AG20443 (cell line): ENCODE data around the gene SYCE1L.
A peak's percentile ranks its signal among the peaks of the same experiment; 100 is the strongest.
"Not testable (repeated sequence)": the region's sequence is repeated elsewhere in the genome, so short reads cannot be mapped to it uniquely, and the experiment has no call there.

ENCODE experiments used
- DNase-seq: peaks from one replicate; pipeline ENCODE4 v3.0.0; 2012; ENCODE audit warnings: low spot score, mixed read lengths

SYCE1L gene

GRCh38 chr16:77199211-77199610, at the start of gene SYCE1L:
Gene SYCE1L (plus strand): TSS chr16:77199408. CDS start chr16:77199452, 44 bp downstream.
- DNase-seq = no peak

- no peak for DNase-seq
Observed at GRCh38 chr16:77157346-77158058, 41.7 kb upstream of the SYCE1L start.

GRCh38 chr16:77158293-77158692, 40.9 kb upstream of the SYCE1L start:
- DNase-seq = no peak

GRCh38 chr16:77165006-77165405, 34.2 kb upstream of the SYCE1L start:
- no peak for DNase-seq

GRCh38 chr16:77165536-77166236, 33.5 kb upstream of the SYCE1L start:
- DNase-seq = not testable (repeated sequence)

- DNase-seq = no peak
Observed at GRCh38 chr16:77166726-77167125, 32.5 kb upstream of the SYCE1L start.

GRCh38 chr16:77168901-77169300, 30.3 kb upstream of the SYCE1L start:
- no peak for DNase-seq

- peak; percentile 22 for DNase-seq
Observed at GRCh38 chr16:77169650-77170236, 29.5 kb upstream of the SYCE1L start.

- no peak for DNase-seq
Observed at GRCh38 chr16:77170805-77171204, 28.4 kb upstream of the SYCE1L start.

GRCh38 chr16:77171745-77172635, 27.2 kb upstream of the SYCE1L start:
- peak; percentile 62 for DNase-seq

- DNase-seq = no peak
Observed at GRCh38 chr16:77172951-77173350, 26.3 kb upstream of the SYCE1L start.

- DNase-seq = no peak
Observed at GRCh38 chr16:77183137-77183536, 16.1 kb upstream of the SYCE1L start.

- DNase-seq = not testable (repeated sequence)
Observed at GRCh38 chr16:77186298-77186697, 12.9 kb upstream of the SYCE1L start.

- DNase-seq = no peak
Observed at GRCh38 chr16:77190190-77190477, 9.1 kb upstream of the SYCE1L start.

- peak; percentile 99 for DNase-seq
Observed at GRCh38 chr16:77190478-77191258, 8.5 kb upstream of the SYCE1L start, which contains the start of gene MON1B. Gene MON1B (plus strand): TSS chr16:77191190. CDS start chr16:77191486, 296 bp downstream.

- DNase-seq = no peak
Observed at GRCh38 chr16:77191259-77191969, 7.8 kb upstream of the SYCE1L start.

GRCh38 chr16:77193377-77193776, 5.8 kb upstream of the SYCE1L start:
- no peak for DNase-seq

GRCh38 chr16:77194295-77195231, 4.6 kb upstream of the SYCE1L start:
- no peak for DNase-seq

- no peak for DNase-seq
Observed at GRCh38 chr16:77195411-77195810, 3.8 kb upstream of the SYCE1L start.

GRCh38 chr16:77197747-77198146, 1.5 kb upstream of the SYCE1L start:
- DNase-seq = no peak
